Body of pancreas (tissue), 4 donors: ENCODE measurements around the gene XPO6.

ENCODE experiments used
- CTCF ChIP-seq, 7 experiments: fragments of 450-650 bp in 4 of 7; fragments of 200-600 bp in 3 of 7; sonication (generic) in 3 of 7; IDR thresholded peaks; one replicate each; pipeline ENCODE4 v1.5.1; 2016 to 2019; ENCODE audit warnings: antibody characterized with exemption in 7 of 7
- POLR2A ChIP-seq, 3 donors: fragments of 450-650 bp; IDR thresholded peaks; one replicate each; pipeline ENCODE4 v1.6.1; 2016; ENCODE audit warnings: antibody characterized with exemption in 3 of 3, mild to moderate bottlenecking in 2 of 3

GRCh38 chr16:28078261-28078660 is 133.5 kb downstream of the XPO6 start:
- TF ChIP-seq CTCF (IDR thresholded peaks at IDR 0.05) (no peak), POLR2A (IDR thresholded peaks at IDR 0.05) (no peak)
